RWPE2 (cell line): ENCODE results near the gene CAGE1.

ENCODE experiments used
- ATAC-seq: fragments of 200-7000 bp; cut with Tn5 transposase; 3 replicates; pipeline ENCODE4 v1.9.1; 2021; ENCODE audit warnings: low read depth
- DNase-seq: peaks from one replicate; pipeline ENCODE4 v3.0.0-alpha.2; 2020; ENCODE audit warnings: low spot score
- H3K27ac ChIP-seq: fragments of 450-650 bp; 2 replicates; pipeline ENCODE4 v1.5.1; 2017; ENCODE audit warnings: mild to moderate bottlenecking; ENCODE audit not compliant: poor library complexity, severe bottlenecking
- H3K27me3 ChIP-seq: fragments of 250-450 bp; sonication (Bioruptor Pico); 2 replicates; pipeline ENCODE4 v1.5.1; 2021; ENCODE audit warnings: mild to moderate bottlenecking, moderate library complexity; ENCODE audit not compliant: insufficient read depth, poor library complexity, severe bottlenecking
- H3K36me3 ChIP-seq: fragments of 250-450 bp; sonication (Bioruptor Pico); 2 replicates; pipeline ENCODE4 v1.5.1; 2020; ENCODE audit warnings: low read depth, mild to moderate bottlenecking, moderate library complexity
- H3K4me1 ChIP-seq: fragments of 250-450 bp; sonication (Bioruptor Pico); 2 replicates; pipeline ENCODE4 v1.5.1; 2021; ENCODE audit warnings: mild to moderate bottlenecking, moderate library complexity; ENCODE audit not compliant: insufficient read depth, poor library complexity, severe bottlenecking
- H3K4me3 ChIP-seq: fragments of 250-450 bp; sonication (Bioruptor Pico); 2 replicates; pipeline ENCODE4 v1.5.1; 2021; ENCODE audit warnings: mild to moderate bottlenecking, moderate library complexity; ENCODE audit not compliant: severe bottlenecking
- H3K9me3 ChIP-seq: fragments of 250-450 bp; sonication (Bioruptor Pico); 2 replicates; pipeline ENCODE4 v1.5.1; 2021; ENCODE audit warnings: mild to moderate bottlenecking, moderate library complexity; ENCODE audit not compliant: severe bottlenecking
- TF ChIP-seq, protein P1 (sequence below): fragments of 450-650 bp; IDR thresholded peaks from one replicate; pipeline ENCODE4 v1.5.1; 2017; ENCODE audit warnings: mild to moderate bottlenecking, moderate library complexity; ENCODE audit not compliant: poor library complexity, severe bottlenecking

The CAGE1 gene

DNA sequence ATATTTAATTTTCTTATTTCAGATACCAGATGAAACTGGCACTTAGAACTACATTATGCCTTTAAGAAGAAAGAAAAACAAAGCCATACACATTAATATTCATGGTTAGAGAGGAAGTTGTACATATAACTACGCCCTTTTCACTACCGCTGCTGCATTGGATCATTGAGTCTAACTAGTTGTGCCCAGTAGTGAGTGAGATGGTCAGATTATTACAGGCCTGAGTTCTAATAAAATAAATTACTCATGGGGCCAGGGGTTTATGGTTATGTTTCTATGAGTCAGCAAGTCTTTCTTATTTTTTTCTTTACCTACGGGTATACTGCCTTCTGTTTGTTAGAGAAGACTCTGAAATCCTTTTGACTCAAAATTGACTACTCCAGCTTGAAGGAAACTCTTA is 11.5 kb upstream of the CAGE1 start:
- H3K27ac ChIP-seq: no peak overlapping the region
- TF ChIP-seq, protein P1, sequence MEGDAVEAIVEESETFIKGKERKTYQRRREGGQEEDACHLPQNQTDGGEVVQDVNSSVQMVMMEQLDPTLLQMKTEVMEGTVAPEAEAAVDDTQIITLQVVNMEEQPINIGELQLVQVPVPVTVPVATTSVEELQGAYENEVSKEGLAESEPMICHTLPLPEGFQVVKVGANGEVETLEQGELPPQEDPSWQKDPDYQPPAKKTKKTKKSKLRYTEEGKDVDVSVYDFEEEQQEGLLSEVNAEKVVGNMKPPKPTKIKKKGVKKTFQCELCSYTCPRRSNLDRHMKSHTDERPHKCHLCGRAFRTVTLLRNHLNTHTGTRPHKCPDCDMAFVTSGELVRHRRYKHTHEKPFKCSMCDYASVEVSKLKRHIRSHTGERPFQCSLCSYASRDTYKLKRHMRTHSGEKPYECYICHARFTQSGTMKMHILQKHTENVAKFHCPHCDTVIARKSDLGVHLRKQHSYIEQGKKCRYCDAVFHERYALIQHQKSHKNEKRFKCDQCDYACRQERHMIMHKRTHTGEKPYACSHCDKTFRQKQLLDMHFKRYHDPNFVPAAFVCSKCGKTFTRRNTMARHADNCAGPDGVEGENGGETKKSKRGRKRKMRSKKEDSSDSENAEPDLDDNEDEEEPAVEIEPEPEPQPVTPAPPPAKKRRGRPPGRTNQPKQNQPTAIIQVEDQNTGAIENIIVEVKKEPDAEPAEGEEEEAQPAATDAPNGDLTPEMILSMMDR: no peak
- no peaks in the 10 kb centered on the region for H3K27me3 ChIP-seq
- no peak overlapping the region for H3K4me3 ChIP-seq
- H3K9me3 ChIP-seq: no peaks in the 10 kb centered on the region
- peaks cover 93% of the 10 kb centered on the region for H3K36me3 ChIP-seq
- H3K4me1 ChIP-seq: no peaks in the 10 kb centered on the region
- ATAC-seq: peak; percentile 56; the same call in 2 of the 3 replicates
- no peak for DNase-seq

DNA sequence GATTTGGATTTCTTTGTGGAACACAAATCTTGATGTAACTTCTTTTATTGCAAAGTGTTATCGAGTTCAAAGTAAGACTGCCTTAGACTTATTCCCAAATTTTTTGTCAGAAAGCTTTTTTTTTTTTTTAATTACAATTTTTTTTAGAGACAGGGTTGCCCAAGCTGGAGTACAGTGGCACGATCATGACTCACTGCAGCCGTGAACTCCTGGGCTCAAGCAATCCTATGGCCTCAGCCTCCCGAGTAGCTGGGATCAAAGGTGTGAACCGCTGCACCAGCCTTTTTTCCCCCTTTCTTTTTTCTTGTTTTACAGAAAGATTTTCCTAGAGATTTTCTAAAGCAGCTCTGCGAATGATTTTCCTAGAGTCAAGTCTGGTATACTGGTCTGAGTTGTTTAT is 2.9 kb upstream of the CAGE1 start:
- no peak overlapping the region for H3K27ac ChIP-seq
- no peaks in the 10 kb centered on the region for H3K27me3 ChIP-seq
- DNase-seq: no peak
- TF ChIP-seq, protein P1: no peak
- no peak overlapping the region for H3K4me3 ChIP-seq
- ATAC-seq: no peak
- H3K36me3 ChIP-seq: peaks cover 53% of the 10 kb centered on the region
- no peaks in the 10 kb centered on the region for H3K9me3 ChIP-seq
- peaks cover 12% of the 10 kb centered on the region for H3K4me1 ChIP-seq

DNA sequence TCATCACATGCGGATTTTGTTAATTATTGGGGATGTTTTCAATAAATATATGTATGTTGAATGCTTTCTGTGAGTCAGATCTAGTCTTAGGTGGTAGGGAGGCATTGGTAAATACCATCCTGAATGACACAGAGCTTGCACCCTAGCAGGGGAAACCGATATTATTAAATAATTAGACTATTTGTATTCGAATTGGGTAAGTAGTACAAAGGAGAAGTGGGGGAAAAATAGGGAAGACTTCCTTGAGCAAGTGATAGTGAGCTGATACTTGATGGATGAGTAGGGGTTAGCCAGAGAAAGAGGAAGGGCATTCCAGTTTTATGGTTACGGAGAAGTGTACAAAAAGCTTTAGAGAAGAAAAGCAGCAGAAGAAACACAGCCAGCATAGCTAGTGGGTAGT is 1.6 kb upstream of the CAGE1 start:
- peaks cover 40% of the 10 kb centered on the region for H3K36me3 ChIP-seq
- H3K4me1 ChIP-seq: peaks cover 12% of the 10 kb centered on the region
- no peak overlapping the region for H3K27ac ChIP-seq
- no peak for DNase-seq
- no peaks in the 10 kb centered on the region for H3K9me3 ChIP-seq
- no peak for ATAC-seq
- H3K27me3 ChIP-seq: no peaks in the 10 kb centered on the region
- TF ChIP-seq, protein P1: no peak
- peak overlapping the region; percentile 75 for H3K4me3 ChIP-seq

DNA sequence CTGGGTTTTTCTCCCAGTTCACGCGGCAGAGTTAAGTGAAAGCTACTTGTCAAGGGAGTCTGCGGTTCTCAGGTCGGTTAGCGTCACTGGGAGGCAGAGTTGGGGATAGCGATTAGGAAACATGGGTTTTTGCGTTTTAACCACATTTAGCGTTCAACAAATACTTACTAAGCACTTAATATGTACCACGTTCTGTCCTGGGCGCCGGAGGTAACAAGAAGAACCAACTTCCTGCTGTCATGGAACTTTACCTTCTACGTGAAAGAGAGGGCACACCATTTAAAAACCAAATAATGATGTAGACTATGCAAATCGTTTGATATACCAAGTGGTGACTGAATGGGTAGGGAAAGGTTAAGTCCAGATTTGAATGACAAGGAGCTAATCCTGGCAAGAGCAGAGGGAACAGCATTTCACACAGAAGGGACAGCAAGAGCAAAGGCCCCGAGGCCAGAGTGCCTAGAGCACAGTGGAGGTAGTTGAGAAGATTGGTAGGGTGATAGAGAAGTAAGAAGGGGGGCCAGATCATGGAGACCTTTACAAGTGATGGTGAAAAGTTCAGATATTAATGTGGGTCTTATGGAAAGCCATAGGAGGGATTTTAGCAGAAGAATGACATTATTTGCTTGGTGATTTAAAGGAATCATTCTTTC is 810 bp upstream of the CAGE1 start:
- H3K36me3 ChIP-seq: peaks cover 32% of the 10 kb centered on the region
- H3K4me1 ChIP-seq: peaks cover 12% of the 10 kb centered on the region
- no peaks in the 10 kb centered on the region for H3K9me3 ChIP-seq
- H3K27ac ChIP-seq: peak overlapping the region; percentile 61
- no peak for DNase-seq
- no peaks in the 10 kb centered on the region for H3K27me3 ChIP-seq
- H3K4me3 ChIP-seq: peak overlapping the region; percentile 75
- TF ChIP-seq, protein P1: peak; percentile 32
- ATAC-seq: no peak

DNA sequence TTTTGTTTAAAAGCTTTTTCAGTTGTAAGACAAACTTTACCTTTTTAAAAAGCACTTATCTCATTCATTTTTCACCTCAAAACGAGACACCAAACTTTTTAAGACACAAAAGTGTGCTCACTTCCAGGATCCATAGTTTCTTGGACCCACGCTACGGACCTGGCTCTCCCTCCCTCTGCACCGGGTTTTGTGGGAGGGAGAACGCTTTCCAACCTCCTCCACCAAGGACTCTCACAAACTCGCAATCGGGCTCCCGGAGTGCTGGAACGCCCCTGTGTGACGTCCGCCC is 436 bp downstream of the CAGE1 start:
- peak overlapping the region; percentile 61 for H3K27ac ChIP-seq
- TF ChIP-seq, protein P1: no peak
- no peak for ATAC-seq
- peaks cover 20% of the 10 kb centered on the region for H3K36me3 ChIP-seq
- H3K27me3 ChIP-seq: no peaks in the 10 kb centered on the region
- H3K4me3 ChIP-seq: peak overlapping the region; percentile 75
- H3K9me3 ChIP-seq: no peaks in the 10 kb centered on the region
- no peak for DNase-seq
- H3K4me1 ChIP-seq: peaks cover 12% of the 10 kb centered on the region
